LNCaP clone FGC (cell line): ENCODE data around the gene SLFN13.
"Not testable (repeated sequence)": the region's sequence is repeated elsewhere in the genome, so short reads cannot be mapped to it uniquely, and the experiment has no call there.

Experiments
- DNase-seq: peaks from one replicate; pipeline ENCODE4 v3.0.0-alpha.2; 2011; ENCODE audit warnings: low read depth
- H3K4me3 ChIP-seq: 2 replicates; pipeline ENCODE4 v1.5.1; 2011; ENCODE audit warnings: mild to moderate bottlenecking, low read depth, low read length, control low read depth
- TF ChIP-seq, protein P1 (sequence below): IDR thresholded peaks from 2 replicates; pipeline ENCODE4 v1.5.1; 2012; ENCODE audit warnings: mild to moderate bottlenecking; ENCODE audit not compliant: control insufficient read depth, insufficient read depth; ENCODE audit errors: extremely low read depth

SLFN13 gene

DNA sequence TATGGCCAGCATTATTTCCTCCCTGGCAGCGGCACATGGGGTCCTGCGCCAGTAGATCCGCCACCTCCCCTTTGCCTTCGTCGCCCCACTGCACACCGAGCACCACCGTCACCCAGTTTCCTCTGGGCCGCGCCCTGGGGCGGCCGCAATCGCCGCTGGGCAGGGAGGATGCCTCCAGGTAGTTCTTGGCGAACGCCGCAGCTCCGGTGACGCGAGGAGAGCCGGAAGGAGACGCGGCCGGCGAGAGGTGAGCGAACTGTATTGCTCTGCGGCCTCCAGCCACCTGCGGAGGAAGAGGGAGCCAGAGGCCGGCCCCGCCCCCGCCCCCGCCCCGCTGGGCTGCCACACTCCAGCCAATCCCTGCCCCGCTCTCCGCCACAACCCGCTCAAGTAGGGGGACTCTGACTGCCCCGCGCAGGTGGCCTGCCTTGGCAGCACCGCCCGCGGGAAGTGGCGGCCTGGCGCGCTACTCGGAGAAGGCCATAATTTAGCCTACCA lies 11.8 kb upstream of the SLFN13 start:
- no peak for DNase-seq
- no peak overlapping the region for H3K4me3 ChIP-seq
- TF ChIP-seq, protein P1, sequence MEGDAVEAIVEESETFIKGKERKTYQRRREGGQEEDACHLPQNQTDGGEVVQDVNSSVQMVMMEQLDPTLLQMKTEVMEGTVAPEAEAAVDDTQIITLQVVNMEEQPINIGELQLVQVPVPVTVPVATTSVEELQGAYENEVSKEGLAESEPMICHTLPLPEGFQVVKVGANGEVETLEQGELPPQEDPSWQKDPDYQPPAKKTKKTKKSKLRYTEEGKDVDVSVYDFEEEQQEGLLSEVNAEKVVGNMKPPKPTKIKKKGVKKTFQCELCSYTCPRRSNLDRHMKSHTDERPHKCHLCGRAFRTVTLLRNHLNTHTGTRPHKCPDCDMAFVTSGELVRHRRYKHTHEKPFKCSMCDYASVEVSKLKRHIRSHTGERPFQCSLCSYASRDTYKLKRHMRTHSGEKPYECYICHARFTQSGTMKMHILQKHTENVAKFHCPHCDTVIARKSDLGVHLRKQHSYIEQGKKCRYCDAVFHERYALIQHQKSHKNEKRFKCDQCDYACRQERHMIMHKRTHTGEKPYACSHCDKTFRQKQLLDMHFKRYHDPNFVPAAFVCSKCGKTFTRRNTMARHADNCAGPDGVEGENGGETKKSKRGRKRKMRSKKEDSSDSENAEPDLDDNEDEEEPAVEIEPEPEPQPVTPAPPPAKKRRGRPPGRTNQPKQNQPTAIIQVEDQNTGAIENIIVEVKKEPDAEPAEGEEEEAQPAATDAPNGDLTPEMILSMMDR: no peak

DNA sequence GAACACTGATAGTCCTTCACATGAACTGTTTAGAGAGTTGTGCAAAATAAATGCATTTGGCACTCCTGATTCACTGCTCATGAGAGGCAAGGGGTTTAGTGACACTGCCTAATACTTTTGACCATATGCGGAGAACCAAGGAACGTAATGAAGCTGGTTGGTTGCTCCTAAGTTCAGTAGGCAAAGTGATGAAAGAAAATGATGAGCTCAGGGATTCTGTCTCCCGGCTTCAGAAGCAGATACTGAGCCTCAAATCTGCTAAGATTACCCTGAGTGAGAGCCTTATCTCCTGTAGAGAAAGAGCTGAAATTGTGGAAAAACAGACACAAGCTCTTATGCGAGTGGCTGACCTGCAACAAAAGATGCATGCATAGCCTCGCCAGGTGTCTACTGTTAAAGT lies 5.5 kb upstream of the SLFN13 start:
- not testable (repeated sequence) for H3K4me3 ChIP-seq, DNase-seq

DNA sequence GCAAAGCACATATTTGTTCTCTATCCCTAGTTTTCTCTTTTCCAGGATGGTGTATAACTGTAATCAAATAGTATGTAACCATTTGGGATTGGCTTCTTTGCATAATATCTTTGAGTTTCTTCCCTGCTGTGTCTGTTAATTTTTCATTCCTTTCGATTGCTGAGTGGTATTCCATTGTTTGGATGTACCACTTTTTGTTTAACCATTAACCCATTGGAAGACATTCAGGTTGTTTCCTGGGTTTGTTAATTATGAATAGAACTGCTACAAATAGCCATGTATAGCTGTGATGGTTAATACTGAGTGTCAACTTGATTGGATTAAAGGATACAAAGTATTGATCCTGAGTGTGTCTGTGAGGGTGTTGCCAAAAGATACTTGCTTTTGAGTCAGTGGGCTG lies 4.6 kb upstream of the SLFN13 start:
- no peak overlapping the region for H3K4me3 ChIP-seq
- DNase-seq: no peak
- TF ChIP-seq, protein P1: no peak

DNA sequence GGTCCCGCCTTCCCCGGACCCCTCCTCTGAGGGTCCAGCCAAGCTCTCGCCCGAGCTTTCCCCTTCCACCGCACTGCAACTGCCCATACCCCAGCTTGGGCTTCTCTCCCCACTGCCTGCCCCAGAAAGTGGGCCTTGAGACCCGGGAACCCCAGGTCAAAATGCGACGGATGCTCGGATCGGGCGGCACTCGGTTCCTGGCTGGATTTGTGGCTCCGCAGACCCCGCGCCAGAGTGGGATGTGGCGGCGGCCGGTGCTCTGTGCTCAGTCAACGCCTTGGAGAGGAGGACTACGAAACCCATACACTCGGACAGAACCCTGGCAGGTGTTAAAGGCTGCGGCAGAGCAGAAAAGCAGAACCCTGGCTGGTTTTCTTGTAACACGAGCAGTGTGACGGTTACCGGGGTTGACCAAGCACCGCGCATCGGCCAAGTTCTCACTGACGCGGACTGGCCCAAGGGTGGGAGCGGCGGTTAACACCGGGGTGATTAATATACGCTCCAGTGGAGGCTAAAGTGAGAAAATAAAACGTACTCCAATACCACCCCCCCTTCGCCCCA lies 885 bp upstream of the SLFN13 start:
- no peak overlapping the region for H3K4me3 ChIP-seq
- TF ChIP-seq, protein P1: no peak
- no peak for DNase-seq

DNA sequence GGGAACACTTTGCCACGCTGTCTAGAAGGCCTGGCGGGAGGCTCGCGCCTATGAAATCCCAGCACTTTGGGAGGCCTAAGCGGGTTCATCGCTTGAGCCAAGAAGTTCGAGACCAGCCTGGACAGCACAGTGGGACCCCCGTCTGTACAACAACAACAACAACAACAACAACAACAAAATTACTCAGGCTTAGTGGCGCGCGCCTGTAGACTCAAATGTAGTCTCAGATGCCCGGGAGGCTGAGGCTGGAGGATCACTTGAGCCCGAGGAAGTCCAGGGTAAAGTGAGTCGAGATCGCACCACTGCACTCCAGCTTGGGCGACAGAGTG lies 297 bp upstream of the SLFN13 start:
- TF ChIP-seq, protein P1: no peak
- DNase-seq: no peak
- no peak overlapping the region for H3K4me3 ChIP-seq

DNA sequence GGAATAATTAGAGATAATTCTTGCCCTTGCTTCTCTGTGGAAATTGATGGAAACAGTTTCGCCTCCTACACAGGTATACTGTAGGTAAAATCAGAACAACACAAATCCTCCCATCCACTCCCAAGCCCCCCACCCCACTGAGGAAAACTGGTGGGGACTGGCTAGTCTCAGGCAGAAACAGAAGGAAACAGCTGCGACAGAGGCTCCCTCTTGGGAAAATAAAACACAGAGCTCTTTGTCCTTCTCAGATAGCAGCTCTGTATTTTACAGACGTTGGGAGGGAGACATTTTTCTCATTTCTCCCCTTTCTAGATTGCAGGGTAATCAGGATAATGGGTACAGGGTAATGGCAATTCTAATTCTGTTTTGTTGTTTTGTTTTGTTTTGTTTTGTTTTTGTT lies 1.1 kb downstream of the SLFN13 start:
- no peak overlapping the region for H3K4me3 ChIP-seq
- TF ChIP-seq, protein P1: no peak
- no peak for DNase-seq

DNA sequence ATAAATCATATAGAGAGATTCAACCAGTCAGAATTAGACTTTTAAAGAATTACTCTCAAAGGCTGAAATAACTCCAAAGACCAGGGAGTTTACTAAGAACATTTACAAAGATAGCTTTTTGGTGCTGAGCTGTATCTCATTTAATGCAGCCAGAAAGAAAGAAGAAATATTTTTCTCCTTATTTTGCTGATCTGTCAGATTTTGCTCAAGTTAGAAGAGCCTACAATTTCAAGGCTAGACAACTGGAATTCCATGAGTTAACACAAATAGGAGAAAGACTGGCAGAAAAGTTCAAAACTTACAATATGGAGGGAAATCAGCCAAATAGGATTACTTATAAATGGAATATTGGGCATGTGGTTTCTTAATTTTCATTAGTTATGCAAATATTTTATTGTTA lies 10.1 kb downstream of the SLFN13 start:
- H3K4me3 ChIP-seq: no peak overlapping the region
- TF ChIP-seq, protein P1: no peak
- no peak for DNase-seq
